B cell (primary cell): ENCODE data around the gene PRDM10.

ENCODE experiments used
- EZH2 ChIP-seq: IDR thresholded peaks from 2 replicates; pipeline ENCODE4 v1.6.1; 2012; ENCODE audit warnings: borderline replicate concordance, low read depth, mild to moderate bottlenecking, moderate library complexity, low read length; ENCODE audit not compliant: insufficient read depth, poor library complexity, severe bottlenecking
- TF ChIP-seq, protein P1 (sequence below): fragments of 200-600 bp; IDR thresholded peaks from one replicate; pipeline ENCODE4 v1.8.0; 2022; ENCODE audit warnings: antibody characterized with exemption, mild to moderate bottlenecking

GRCh38 chr11:129864811-129865210, 137.8 kb downstream of the PRDM10 start:
- no peak for TF ChIP-seq EZH2
- TF ChIP-seq, protein P1, sequence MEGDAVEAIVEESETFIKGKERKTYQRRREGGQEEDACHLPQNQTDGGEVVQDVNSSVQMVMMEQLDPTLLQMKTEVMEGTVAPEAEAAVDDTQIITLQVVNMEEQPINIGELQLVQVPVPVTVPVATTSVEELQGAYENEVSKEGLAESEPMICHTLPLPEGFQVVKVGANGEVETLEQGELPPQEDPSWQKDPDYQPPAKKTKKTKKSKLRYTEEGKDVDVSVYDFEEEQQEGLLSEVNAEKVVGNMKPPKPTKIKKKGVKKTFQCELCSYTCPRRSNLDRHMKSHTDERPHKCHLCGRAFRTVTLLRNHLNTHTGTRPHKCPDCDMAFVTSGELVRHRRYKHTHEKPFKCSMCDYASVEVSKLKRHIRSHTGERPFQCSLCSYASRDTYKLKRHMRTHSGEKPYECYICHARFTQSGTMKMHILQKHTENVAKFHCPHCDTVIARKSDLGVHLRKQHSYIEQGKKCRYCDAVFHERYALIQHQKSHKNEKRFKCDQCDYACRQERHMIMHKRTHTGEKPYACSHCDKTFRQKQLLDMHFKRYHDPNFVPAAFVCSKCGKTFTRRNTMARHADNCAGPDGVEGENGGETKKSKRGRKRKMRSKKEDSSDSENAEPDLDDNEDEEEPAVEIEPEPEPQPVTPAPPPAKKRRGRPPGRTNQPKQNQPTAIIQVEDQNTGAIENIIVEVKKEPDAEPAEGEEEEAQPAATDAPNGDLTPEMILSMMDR = no peak
